Stimulated activated naive CD4-positive, alpha-beta T cell (primary cell): ENCODE data around the gene NOP9.

Experiments
- DNase-seq, 6 experiments: peaks; one replicate each; lab custom pipeline; 2025; lab: John Stamatoyannopoulos, UW

Gene NOP9

DNA sequence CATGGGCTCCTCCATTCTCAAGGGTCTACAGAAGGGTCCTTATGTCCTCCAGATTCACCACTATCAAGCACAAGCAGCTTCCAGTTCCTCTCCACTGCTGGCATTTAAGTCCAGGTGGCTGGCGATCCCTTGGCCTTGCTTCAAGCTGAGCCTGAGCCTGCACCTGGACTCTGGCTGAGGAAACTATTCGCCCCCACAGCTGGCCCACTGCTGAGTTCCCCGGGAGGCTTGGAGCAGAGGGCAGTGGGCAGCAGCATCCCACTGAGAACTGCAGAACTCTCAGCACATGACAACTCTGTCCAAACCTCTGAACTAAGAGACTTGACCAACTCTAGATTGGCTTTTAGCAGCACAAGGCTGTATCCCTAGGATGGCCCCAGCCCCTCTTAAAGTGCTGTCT lies 16.9 kb upstream of the NOP9 start:
- DNase-seq: no peak

- DNase-seq: no peak
Measured at GRCh38 chr14:24283796-24284460, 15.7 kb upstream of the NOP9 start.

GRCh38 chr14:24284501-24285035 lies 15.1 kb upstream of the NOP9 start:
- no peak for DNase-seq

DNA sequence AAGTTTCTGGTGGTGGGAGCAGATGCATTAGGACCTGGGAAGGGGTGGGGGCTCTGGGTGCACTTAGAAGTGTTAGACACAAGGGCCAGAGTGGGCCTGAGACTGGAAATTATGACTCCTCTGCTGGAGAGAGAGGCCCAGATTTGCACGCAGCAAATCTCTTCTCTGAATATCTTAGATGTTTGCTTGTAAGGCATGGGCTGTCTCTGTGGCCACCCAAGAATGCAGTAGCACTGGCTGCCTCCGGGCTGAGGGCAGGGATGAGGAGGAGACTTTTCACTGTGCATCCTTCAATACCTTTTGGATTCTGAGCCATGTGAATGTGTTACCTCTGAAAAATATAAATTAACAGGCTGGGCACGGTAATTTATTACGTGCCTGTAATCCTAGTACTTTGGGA lies 14.3 kb upstream of the NOP9 start:
- no peak for DNase-seq

DNA sequence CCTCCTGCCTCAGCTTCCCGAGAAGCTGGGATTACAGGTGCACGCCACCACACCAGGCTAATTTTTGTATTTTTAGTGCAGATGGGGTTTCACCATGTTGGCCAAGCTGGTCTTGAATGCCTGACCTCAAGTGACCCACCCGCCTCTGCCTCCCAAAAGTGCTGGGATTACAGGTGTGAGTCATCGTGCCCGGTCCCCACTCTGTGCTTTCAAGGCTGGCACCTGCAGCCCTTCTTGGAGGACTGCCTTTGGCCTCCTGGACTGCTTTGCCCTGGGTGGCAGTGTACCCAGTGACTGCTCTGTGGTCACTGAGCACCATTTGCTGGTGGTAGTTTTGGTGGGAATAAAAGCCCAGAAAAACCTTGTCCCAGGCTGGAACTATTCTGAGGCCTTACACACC lies 12.7 kb upstream of the NOP9 start:
- no peak for DNase-seq

GRCh38 chr14:24289649-24290280 lies 9.9 kb upstream of the NOP9 start:
- DNase-seq: no peak

DNA sequence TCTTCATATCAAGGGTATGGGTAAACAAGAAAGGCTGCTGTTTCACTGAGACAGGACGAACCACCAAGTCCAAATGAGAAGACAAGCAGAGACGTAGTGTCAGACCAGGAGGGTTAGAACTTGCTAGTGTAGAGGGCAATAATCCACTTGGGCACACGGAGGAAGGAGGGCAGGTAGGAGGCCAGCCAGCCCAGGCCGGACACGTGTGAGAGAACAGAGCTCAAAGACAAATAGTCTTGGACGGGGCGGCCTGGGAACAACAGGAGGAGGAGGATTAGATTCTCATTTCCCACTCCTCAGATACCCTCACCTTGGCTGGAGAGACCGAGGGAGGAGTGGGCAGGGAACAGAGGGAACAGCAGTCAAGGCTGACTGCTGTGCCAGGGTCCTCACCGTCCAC lies 8.9 kb upstream of the NOP9 start:
- no peak for DNase-seq

DNA sequence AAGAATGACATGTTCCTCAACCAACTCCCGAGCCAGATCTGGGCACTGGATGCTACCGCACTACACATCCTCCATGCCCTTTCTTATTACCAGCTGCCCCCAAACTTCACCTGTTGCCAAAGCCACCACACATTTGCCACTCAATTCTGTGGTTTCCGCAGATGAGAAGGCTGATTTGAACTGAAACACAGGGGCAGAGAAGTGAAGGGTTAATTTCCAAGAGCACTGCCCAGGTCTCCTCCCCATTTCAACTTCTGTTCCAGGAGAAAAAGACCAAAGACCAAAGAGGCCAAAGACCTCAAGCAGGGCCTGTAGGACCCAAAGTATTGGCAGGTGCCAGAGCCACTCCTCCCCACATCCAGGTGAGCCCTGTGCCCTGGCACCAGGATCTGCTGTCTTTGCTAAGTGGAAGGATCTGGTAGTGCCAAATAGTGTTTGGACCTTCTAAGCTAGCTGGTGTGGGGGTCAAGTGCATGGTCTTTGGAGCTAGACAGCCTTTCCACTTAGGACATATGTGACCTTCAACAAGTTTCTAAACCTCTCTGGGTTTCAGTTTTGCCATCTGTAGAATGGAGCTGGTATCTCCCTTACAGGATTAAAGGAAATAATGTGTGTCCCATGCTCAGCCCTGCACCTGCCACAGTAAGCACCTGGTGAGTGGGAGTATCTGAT lies 8.1 kb upstream of the NOP9 start:
- DNase-seq: no peak

- no peak for DNase-seq
Measured at GRCh38 chr14:24292118-24292807, 7.4 kb upstream of the NOP9 start.

DNA sequence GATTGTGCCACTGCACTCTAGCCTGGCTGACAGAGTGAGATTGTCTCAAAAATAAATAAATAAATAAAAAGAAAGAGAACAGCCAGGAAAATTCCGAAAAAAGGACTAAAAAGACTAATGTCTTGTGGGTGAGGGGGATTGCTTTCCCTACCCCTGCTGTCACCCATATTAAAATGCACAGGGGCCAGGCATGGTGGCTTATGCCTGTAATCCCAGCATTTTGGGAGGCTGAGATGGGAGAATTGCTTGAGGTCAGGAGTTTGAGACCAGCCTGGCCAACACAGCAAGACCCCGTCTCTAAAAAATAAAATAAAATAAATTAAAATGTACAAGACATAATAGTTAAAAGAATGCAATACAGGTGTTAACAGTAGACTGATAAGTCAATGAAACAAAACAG lies 6.1 kb upstream of the NOP9 start:
- DNase-seq: no peak

GRCh38 chr14:24296341-24297157 lies 3.1 kb upstream of the NOP9 start:
- DNase-seq: peak; percentile 39 to 75 (median 62)

DNA sequence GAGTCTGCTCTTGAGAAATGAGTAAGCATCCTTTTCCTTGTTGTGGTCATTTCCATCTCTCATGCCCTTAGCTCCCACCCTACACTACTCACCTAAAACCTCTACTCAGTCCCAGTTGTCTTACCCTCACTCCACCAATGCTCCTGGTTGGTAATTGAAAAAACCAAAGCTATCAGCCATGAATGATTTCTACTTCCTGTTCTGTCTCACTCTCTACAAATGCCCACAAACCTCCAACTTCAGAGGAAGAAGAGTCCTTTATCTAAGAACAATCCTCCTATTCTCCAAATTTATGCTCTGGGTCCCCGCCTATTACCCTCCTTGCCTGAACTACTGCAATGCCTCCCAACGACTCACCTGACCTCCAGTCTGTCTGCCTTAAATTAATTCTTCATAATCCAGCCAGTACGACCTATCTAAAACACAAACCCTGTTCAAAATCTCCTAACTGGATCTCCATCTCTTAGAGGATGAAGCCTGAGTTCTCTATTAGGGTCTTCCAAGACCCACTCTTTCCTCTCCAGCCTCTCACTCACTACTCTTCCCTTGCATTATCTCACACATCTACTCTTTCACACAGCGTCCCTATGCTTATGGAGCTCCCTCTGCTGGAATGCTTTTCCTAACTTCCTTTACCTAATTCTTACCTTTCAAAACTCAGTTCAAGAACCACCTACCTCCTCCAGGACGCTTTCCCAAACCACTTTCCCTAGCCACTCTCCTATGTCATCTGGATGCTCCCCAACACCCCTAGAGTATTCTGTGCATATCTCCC lies 2.3 kb upstream of the NOP9 start:
- no peak for DNase-seq

DNA sequence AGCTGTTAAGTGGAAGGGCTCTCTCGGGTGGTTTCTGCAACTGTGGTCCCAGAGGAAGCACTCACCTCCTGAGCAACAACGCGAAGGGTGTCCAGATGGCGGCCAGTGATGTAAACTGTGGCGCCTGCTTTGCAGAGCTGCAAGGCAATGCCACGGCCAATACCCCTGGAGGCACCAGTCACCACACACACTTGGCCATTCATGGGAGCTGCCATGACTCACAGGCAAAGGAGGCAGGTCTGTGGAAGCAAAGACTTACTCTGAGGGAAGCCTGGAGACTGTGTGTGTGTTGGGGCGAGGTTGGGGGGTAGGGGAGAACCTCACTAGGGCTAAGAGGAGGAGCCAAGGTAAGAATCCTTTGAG lies 777 bp upstream of the NOP9 start:
- DNase-seq: no peak

DNA sequence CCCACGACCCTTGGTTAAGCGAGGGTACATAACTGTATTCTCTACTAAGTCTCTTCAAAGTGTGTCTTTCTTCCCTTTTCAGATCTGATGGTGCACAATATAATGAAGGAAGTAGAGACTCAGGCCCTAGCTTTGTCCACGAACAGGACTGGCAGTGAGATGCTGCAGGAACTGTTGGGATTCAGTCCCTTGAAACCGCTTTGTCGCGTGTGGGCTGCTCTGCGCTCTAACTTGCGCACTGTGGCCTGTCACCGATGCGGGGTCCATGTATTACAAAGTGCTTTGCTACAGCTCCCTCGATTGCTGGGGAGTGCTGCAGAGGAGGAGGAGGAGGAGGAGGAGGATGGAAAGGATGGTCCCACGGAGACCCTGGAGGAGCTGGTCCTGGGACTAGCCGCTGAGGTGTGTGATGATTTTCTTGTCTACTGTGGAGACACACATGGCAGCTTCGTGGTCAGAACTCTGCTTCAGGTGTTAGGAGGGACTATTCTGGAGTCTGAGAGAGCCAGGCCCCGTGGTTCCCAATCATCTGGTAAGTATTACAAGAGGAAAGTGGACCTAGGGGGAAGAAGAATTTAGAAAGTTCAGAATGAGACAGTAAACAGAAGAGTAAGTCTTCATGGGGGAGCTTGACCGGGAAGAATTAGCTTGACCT lies 803 bp downstream of the NOP9 start:
- DNase-seq: no peak

- DNase-seq: no peak
Measured at GRCh38 chr14:24304019-24304387, 4.4 kb downstream of the NOP9 start.

DNA sequence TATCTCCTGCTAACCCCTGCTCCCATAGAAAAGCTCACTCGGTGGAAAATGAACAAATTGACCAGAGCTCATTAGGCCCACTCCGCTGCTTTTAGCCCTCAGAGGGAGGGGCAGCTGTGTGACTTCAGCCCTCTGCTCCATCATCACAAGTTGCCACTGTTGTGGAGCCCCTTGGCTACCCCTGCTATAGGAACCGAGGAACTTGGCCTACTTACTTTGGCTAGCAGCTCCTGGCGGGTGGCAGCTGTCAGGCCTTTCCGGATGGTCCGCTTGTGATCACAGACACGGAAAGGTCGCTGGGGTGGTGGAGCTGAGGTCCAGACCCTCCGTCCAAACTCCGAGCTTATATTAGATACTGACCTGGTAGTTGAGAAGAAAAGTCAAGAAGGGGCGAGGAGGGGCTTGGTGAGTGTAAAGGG lies 7.5 kb downstream of the NOP9 start:
- DNase-seq: no peak

- DNase-seq: peak; percentile 28 to 53 (median 40)
Measured at GRCh38 chr14:24307575-24308341, 8.1 kb downstream of the NOP9 start, which contains the start of gene CIDEB. CIDEB (minus strand) TSS chr14:24307977; CDS start chr14:24307858, 119 bp downstream.

GRCh38 chr14:24308342-24309124 lies 8.9 kb downstream of the NOP9 start:
- DNase-seq: no peak
